ENCODE results near the gene GRM5.
"Not testable (repeated sequence)": the region's sequence is repeated elsewhere in the genome, so short reads cannot be mapped to it uniquely, and the experiment has no call there.

GRCh38 chr11:89029671-89030070 is 36.1 kb downstream of the GRM5 start:
- TF ChIP-seq, protein P1, sequence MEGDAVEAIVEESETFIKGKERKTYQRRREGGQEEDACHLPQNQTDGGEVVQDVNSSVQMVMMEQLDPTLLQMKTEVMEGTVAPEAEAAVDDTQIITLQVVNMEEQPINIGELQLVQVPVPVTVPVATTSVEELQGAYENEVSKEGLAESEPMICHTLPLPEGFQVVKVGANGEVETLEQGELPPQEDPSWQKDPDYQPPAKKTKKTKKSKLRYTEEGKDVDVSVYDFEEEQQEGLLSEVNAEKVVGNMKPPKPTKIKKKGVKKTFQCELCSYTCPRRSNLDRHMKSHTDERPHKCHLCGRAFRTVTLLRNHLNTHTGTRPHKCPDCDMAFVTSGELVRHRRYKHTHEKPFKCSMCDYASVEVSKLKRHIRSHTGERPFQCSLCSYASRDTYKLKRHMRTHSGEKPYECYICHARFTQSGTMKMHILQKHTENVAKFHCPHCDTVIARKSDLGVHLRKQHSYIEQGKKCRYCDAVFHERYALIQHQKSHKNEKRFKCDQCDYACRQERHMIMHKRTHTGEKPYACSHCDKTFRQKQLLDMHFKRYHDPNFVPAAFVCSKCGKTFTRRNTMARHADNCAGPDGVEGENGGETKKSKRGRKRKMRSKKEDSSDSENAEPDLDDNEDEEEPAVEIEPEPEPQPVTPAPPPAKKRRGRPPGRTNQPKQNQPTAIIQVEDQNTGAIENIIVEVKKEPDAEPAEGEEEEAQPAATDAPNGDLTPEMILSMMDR (conservative IDR thresholded peaks at IDR 0.05 in 1 of 2, IDR thresholded peaks at IDR 0.05 in 1 of 2; ENCODE audit: low read depth in 1 of 2, low read length in 2 of 2) = not testable (repeated sequence)
- not testable (repeated sequence) for TF ChIP-seq EZH2 (IDR thresholded peaks at IDR 0.05; ENCODE audit: low read length, missing control alignments)
